Activated CD4-positive, alpha-beta T cell treated with anti-CD3 and anti-CD28 coated beads, Interleukin-2, amount 50 U/mL, for 24 hours (primary cell): ENCODE measurements around the gene ALDH16A1.
"Not testable (repeated sequence)": the region's sequence is repeated elsewhere in the genome, so short reads cannot be mapped to it uniquely, and the experiment has no call there.

Source experiments
- DNase-seq, 2 donors: peaks; one replicate each; pipeline ENCODE4 v3.0.0-alpha.2; 2020; ENCODE audit warnings: low read depth in 1 of 2, low spot score in 1 of 2

ALDH16A1 gene

DNA sequence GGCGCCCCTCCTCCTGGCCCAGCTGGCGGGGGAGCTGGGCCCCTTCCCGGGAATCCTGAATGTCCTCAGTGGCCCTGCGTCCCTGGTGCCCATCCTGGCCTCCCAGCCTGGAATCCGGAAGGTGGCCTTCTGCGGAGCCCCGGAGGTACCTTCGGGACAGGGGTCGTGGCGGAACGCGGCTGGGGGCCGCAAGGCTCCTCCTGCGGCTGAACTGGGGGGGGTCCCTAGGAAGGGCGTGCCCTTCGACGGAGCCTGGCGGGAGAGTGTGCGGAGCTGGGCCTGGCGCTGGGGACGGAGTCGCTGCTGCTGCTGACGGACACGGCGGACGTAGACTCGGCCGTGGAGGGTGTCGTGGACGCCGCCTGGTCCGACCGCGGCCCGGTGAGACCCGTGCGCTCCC lies 8.6 kb downstream of the ALDH16A1 start:
- DNase-seq: no peak

DNA sequence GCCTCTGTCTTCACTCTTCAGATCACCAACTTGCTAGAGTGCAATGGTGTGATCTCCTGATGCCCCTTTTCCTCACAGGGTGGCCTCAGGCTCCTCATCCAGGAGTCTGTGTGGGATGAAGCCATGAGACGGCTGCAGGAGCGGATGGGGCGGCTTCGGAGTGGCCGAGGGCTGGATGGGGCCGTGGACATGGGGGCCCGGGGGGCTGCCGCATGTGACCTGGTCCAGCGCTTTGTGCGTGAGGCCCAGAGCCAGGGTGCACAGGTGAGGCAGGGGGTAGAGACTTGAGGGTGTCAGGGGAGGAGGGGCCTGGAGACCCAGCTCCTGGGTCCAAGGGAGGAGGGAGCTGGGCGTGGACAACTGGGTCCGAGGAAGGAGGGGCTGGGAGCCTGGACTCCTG lies 9.5 kb downstream of the ALDH16A1 start:
- DNase-seq: no peak

GRCh38 chr19:49463960-49464740 lies 11.1 kb downstream of the ALDH16A1 start:
- DNase-seq: no peak

DNA sequence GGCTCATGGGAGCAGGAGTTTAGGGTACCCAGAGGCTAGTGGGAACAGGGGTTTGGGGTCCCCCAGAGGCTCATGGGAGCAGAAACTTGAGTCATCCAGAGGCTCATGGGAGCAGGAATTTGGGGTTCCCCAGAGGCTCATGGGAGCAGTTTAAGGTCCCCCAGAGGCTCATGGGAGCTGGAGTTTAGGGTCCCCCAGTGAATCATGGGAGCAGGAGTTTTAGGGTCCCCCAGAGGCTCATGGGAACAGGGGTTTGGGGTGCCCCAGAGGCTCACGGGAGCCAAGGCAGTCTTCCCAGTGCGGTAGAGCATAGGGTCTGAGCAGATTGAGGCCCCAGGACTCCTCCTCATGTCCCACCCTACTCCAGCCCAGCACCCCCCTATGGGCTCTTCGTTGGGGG lies 12.3 kb downstream of the ALDH16A1 start:
- no peak for DNase-seq

GRCh38 chr19:49468199-49468598 lies 15.2 kb downstream of the ALDH16A1 start:
- no peak for DNase-seq

- DNase-seq: peak in 1 of 2 donors; percentile 58
Observed at GRCh38 chr19:49468746-49469447, 15.9 kb downstream of the ALDH16A1 start.

GRCh38 chr19:49469828-49470614 lies 17.0 kb downstream of the ALDH16A1 start:
- DNase-seq: peak in 1 of 2 donors; percentile 67

- no peak for DNase-seq
Observed at GRCh38 chr19:49470615-49470978, 17.6 kb downstream of the ALDH16A1 start.

DNA sequence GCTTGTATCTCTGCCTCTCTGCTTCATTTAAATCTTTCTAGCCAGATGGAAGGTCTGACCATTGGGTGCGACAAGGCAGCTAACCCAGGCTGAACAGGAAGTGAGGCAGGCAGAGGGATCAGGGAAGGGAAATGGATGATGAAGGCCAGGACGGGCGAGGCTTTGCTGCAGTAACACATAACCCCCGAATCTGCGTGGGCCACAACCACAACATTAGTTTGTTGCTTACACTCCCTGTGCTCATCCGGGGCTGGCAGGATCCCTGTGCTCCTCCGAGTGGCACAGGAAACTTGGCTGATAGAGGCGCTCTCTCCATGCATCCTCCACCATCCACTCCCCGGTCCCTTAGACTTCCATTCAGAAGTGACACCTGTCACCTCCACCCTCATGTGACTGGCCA lies 19.9 kb downstream of the ALDH16A1 start:
- no peak for DNase-seq

DNA sequence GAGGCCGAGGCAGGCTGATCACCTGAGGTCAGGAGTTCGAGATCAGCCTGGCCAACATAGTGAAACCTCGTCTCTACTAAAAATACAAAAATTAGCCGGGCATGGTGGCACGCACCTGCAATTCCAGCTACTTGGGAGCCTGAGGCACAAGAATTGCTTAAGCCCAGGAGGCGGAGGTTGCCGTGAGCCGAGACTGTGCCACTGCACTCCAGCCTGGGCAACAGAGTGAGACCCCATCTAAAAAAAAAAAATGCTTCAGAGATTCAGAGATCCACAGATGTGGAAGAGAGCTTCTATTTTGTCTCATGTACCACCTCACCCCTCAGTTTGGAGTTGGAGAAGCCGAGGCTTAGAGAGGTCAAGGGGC lies 20.5 kb downstream of the ALDH16A1 start:
- not testable (repeated sequence) for DNase-seq

DNA sequence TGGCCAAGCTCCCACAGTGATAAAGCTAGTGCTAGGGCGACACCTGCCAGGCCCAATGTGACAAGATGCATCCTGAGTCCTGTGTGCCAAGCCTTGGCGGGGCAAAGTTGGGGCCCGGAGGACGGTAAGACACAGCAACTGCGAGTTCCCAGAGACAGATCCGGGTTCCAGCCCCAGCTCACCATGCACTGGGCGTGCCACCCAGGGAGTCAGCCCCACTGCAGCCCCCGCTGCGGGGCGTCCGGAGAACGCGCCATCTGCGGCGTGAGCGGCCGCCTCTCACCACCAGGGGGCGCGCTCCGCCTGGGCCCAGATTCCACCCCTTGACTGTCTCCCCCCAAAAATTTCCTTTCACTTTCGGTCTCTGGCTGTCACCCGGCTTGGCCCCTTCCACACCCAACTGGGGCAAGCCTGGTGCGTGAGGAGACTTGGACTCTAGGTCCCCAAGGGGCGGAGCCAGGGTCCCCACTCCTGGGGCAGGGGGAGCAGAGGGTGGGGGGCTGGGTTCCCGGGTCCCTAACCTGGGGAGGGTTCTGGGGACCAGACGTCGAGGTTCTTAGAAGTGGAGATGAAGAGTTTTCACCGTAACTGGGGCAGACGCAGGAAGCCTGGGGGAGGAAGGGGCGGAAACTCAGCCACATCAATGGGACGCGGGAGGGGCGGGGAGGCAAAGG lies 21.0 kb downstream of the ALDH16A1 start, which contains the start of gene FLT3LG:
Gene FLT3LG, plus strand, starts transcription at position 348 of the 674 bp plus-strand sequence. CDS start 425 bp downstream, outside the sequence.
- DNase-seq: peak; percentile 86 to 90

DNA sequence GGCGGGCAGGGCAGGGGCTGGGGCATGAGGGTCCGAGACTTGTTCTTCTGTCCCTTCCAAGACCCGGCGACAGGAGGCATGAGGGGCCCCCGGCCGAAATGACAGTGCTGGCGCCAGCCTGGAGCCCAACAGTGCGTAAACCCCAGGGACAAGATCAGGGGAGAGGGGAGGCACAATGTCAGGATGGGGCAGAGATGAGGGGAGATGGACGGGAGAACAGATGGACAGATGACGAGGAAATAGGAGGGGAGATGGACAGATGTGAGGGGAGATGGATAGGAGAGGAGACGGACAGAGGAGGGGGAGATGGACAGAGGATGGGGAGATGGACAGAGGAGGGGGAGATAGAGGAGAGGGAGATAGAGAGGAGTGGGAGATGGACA lies 21.5 kb downstream of the ALDH16A1 start:
- no peak for DNase-seq

- no peak for DNase-seq
Observed at GRCh38 chr19:49475191-49475917, 22.3 kb downstream of the ALDH16A1 start.

DNA sequence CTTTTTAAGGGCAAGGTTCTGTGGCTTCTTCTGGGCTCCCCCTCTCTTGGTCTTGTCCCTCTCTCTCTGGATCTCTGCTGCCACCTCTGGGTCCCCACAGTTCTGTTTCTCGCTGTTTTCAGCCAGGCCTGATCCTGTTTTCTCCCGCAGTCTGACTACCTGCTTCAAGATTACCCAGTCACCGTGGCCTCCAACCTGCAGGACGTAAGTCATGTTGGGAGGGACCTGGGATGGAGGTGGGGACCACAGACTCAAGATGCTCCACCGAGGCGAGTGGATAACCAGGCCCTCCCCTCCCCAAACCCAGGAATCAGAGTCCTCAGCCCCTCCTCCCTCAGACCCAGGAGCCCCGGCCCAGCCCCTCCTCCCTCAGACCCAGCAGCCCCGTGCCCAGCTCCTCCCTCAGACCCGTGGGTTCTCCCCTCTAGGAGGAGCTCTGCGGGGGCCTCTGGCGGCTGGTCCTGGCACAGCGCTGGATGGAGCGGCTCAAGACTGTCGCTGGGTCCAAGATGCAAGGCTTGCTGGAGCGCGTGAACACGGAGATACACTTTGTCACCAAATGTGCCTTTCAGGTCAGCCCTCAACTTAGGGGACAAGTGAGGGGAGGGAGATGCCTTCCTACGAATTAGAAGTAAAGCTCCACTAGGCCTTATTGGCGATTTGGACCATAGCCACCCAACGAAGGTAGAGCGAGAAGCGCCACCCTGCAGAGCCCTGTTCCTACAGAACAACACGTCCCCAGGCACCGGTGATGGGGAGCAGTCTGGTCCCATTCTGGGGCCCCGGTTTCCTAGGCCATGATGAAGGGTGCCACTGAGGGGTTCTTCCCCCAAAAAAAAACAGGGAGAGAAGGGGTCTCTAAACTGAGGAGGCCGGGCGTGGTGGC lies 23.2 kb downstream of the ALDH16A1 start:
- peak in 1 of 2 donors; percentile 65 for DNase-seq

DNA sequence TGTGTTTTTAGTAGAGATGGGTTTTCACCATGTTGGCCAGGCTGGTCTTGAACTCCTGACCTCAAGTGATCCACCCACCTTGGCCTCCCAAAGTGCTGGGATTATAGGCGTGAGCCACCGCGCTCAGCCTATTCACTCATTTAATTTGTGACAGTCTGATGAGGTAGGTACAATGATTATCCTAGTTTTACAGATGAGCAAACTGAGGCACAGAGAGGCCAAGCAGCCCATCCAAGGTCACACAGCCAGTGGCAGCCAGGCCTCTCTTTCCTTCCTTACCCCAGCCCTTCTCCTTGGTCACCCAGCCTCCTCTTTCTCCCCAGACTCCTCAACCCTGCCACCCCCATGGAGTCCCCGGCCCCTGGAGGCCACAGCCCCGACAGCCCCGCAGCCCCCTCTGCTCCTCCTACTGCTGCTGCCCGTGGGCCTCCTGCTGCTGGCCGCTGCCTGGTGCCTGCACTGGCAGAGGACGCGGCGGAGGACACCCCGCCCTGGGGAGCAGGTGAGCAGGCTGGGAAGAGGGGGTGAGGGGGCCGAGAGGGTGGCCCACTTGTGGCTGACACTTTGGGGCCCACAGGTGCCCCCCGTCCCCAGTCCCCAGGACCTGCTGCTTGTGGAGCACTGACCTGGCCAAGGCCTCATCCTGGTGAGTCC lies 27.1 kb downstream of the ALDH16A1 start:
- DNase-seq: no peak

GRCh38 chr19:49481020-49481683 lies 28.1 kb downstream of the ALDH16A1 start:
- no peak for DNase-seq

DNA sequence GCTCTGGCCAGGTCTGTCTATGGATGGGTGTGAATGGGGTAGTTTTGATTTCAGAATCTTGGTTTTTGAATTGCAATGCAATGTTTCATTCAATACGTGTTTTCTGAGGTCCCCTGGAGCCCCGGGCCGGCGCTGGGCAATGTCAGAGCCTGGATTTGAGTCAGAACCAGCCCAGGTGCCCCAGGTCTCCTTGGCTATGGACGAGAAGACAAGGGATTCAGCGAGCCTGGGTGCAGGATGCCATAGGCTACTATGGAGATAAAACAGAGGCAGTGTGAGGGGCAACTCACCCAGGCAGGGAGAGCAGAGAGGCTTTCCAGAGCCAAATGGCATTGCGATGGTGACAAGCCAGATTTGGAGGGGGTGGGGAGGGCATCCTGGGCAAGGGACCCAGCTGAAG lies 33.2 kb downstream of the ALDH16A1 start:
- no peak for DNase-seq

- DNase-seq: no peak
Observed at GRCh38 chr19:49486710-49487276, 33.8 kb downstream of the ALDH16A1 start.
